CD14-positive monocyte (primary cell): ENCODE data around the gene XRCC2. TPM values are rescaled to one million over a fixed set of nuclear protein-coding genes. Genes with fewer than 3 reads are reported as not detected.

ENCODE experiments used
- DNase-seq, 3 donors: peaks; one replicate each; pipeline ENCODE4 v3.0.0-alpha.2; 2011 to 2022
- H2AFZ ChIP-seq: 2 replicates; pipeline ENCODE4 v1.6.0; 2012; ENCODE audit warnings: mild to moderate bottlenecking, low read depth, low read length, inconsistent platforms; ENCODE audit not compliant: insufficient read depth, poor library complexity, severe bottlenecking
- H3K27ac ChIP-seq, 2 donors: 1 replicate in 1 of 2; 2 replicates in 1 of 2; pipeline ENCODE4 v1.5.1; 2012 to 2013; ENCODE audit warnings: low read length in 2 of 2, control low read depth in 1 of 2, inconsistent platforms in 1 of 2, low read depth in 1 of 2, mild to moderate bottlenecking in 1 of 2
- H3K27me3 ChIP-seq, 2 donors: one replicate each; pipeline versions ENCODE4 v1.6.0 to v1.6.1; 2011 to 2013; ENCODE audit warnings: low read length in 2 of 2; ENCODE audit not compliant: control insufficient read depth in 2 of 2, insufficient read depth in 2 of 2
- H3K36me3 ChIP-seq, 2 donors: replicated peaks in 1 of 2; 1 replicate in 1 of 2; 2 replicates in 1 of 2; pipeline versions ENCODE4 v1.5.1 to v1.6.1; 2012 to 2013; ENCODE audit warnings: low read length in 2 of 2, control low read depth in 1 of 2, inconsistent platforms in 1 of 2, mild to moderate bottlenecking in 1 of 2; ENCODE audit not compliant: insufficient read depth in 2 of 2, control insufficient read depth in 1 of 2
- H3K4me1 ChIP-seq, 2 donors: 1 replicate in 1 of 2; 2 replicates in 1 of 2; pipeline versions ENCODE4 v1.5.1 to v1.6.1; 2012 to 2013; ENCODE audit warnings: low read length in 2 of 2, control low read depth in 1 of 2, inconsistent platforms in 1 of 2, mild to moderate bottlenecking in 1 of 2, moderate library complexity in 1 of 2; ENCODE audit not compliant: insufficient read depth in 2 of 2, control insufficient read depth in 1 of 2
- H3K4me2 ChIP-seq: replicated peaks from 2 replicates; pipeline ENCODE3; 2012; ENCODE audit warnings: low read length, moderate library complexity, mild to moderate bottlenecking; ENCODE audit not compliant: poor library complexity, severe bottlenecking; ENCODE audit errors: extremely low read depth
- H3K4me3 ChIP-seq, 3 experiments: fragments of 200-600 bp in 1 of 3; sonication (generic) in 1 of 3; replicated peaks in 1 of 3; 1 replicate in 2 of 3; 2 replicates in 1 of 3; pipeline ENCODE4 v1.5.1; 2011 to 2013; ENCODE audit warnings: low read length in 3 of 3, mild to moderate bottlenecking in 3 of 3, control low read depth in 2 of 3, low read depth in 2 of 3, inconsistent platforms in 1 of 3, moderate library complexity in 1 of 3
- H3K79me2 ChIP-seq: 2 replicates; pipeline ENCODE4 v1.6.0; 2012; ENCODE audit warnings: mild to moderate bottlenecking, control low read depth, inconsistent platforms, low read length, moderate library complexity; ENCODE audit not compliant: insufficient read depth
- H3K9ac ChIP-seq: 2 replicates; pipeline ENCODE4 v1.6.0; 2017; ENCODE audit warnings: low read length, mild to moderate bottlenecking; ENCODE audit not compliant: insufficient read depth, poor library complexity, severe bottlenecking
- H3K9me3 ChIP-seq, 2 donors: replicated peaks in 1 of 2; 1 replicate in 1 of 2; 2 replicates in 1 of 2; pipeline versions ENCODE4 v1.5.1 to v1.6.1; 2012 to 2013; ENCODE audit warnings: low read length in 2 of 2, control low read depth in 1 of 2; ENCODE audit not compliant: control insufficient read depth in 1 of 2, insufficient read depth in 1 of 2
- H4K20me1 ChIP-seq: 2 replicates; pipeline ENCODE4 v1.6.0; 2012; ENCODE audit warnings: mild to moderate bottlenecking, low read length, control low read depth, moderate library complexity; ENCODE audit not compliant: insufficient read depth
- H3K27ac Mint-ChIP-seq, 7 donors: one replicate each; pipeline ENCODE4 v1.8.0; 2020; ENCODE audit warnings: mild to moderate bottlenecking in 7 of 7, mixed read lengths in 7 of 7, moderate library complexity in 6 of 7, inconsistent platforms in 2 of 7
- H3K27me3 Mint-ChIP-seq, 3 donors: one replicate each; pipeline ENCODE4 v1.8.0; 2021 to 2022; ENCODE audit warnings: low read depth in 3 of 3, mild to moderate bottlenecking in 3 of 3, mixed read lengths in 3 of 3, moderate library complexity in 3 of 3, inconsistent platforms in 1 of 3
- H3K36me3 Mint-ChIP-seq, 2 donors: one replicate each; pipeline ENCODE4 v1.8.0; 2020; ENCODE audit warnings: mixed read lengths in 2 of 2, inconsistent platforms in 1 of 2, mild to moderate bottlenecking in 1 of 2
- H3K4me1 Mint-ChIP-seq: one replicate; pipeline ENCODE4 v1.8.0; 2020; ENCODE audit warnings: mild to moderate bottlenecking, mixed read lengths
- H3K4me3 Mint-ChIP-seq, 2 donors: one replicate each; pipeline ENCODE4 v1.8.0; 2020; ENCODE audit warnings: mild to moderate bottlenecking in 2 of 2, mixed read lengths in 2 of 2, moderate library complexity in 1 of 2
- H3K9me3 Mint-ChIP-seq, 7 donors: one replicate each; pipeline ENCODE4 v1.8.0; 2020 to 2022; ENCODE audit warnings: mixed read lengths in 7 of 7, mild to moderate bottlenecking in 6 of 7, moderate library complexity in 6 of 7, inconsistent platforms in 2 of 7
- WGBS: methylation state at CpG from one replicate; pipeline ENCODE4 v1.1.5; 2013; ENCODE audit warnings: missing lambda C conversion rate; ENCODE audit not compliant: insufficient coverage; 5-methylcytosine and 5-hydroxymethylcytosine counted together
- intact Hi-C, 2 donors: fragments of 100-400 bp; cut with micrococcal nuclease; formaldehyde crosslinking; loops; one replicate each; pipeline versions ENCODE4 v1.15.0 to v1.15.1; 2023
- polyA plus RNA-seq, 3 donors: library from polyadenylated mRNA; depleted of rRNA in 1 of 3; unstranded in 2 of 3; stranded (reverse) in 1 of 3; fragments of 300-500 nt in 2 of 3; fragments of >200 nt in 1 of 3; fragmentation: Illumina TruSeq in 2 of 3; gene quantifications; 1 replicate in 2 of 3; 2 replicates in 1 of 3; pipeline ENCODE4 v1.2.3, GENCODE V29; 2012 to 2021
- TF ChIP-seq, protein P1 (sequence below): fragments of 200-600 bp; IDR thresholded peaks from one replicate; pipeline ENCODE4 v1.8.0; 2022; ENCODE audit warnings: antibody characterized with exemption, mild to moderate bottlenecking

Gene XRCC2
- polyA plus RNA-seq, 3 donors = 0.03 to 0.05 TPM; not detected in 1

DNA sequence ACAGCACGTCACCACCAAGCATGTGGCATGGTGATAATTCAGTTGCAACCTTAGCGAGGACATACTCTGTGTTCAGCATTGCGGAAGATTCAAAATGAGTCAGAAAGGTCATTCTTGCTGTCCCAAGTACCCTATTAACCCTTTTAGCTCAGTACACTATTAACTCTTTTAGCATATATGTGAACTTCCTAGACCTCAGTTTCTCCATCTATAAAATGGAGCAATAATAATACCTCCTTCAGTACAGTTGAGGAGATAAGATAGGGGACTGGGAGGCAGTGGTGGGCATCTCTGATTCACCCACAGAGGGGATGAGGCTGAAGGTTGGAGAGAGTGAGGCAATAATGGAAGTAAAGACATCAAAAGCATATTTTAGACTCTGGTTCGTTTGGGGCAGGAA is 67.3 kb downstream of the XRCC2 start:
- 100% methylated on average over 2 of the region's 4 CpGs for WGBS
- Mint-ChIP-seq H3K4me1 (no peaks in the 10 kb centered on the region), H3K36me3 (no peaks in the 10 kb centered on the region), H3K9me3 (peaks cover 0 to 20% (median 12%) of the 10 kb centered on the region in 7 donors), H3K4me3 (no peak overlapping the region), H3K27me3 (peaks cover 1 to 8% (median 2%) of the 10 kb centered on the region in 3 donors), H3K27ac (no peak overlapping the region)
- Histone ChIP-seq H3K79me2 (no peaks in the 10 kb centered on the region), H3K27me3 (no peaks in the 10 kb centered on the region), H3K36me3 (no peaks in the 10 kb centered on the region), H3K27ac (no peak overlapping the region), H3K9me3 (peaks cover 0 to 10% of the 10 kb centered on the region in 2 donors), H3K4me3 (no peak overlapping the region), H2AFZ (no peak overlapping the region), H3K4me1 (no peaks in the 10 kb centered on the region), H3K4me2 (no peak overlapping the region), H4K20me1 (no peaks in the 10 kb centered on the region), H3K9ac (no peak overlapping the region)
- no peak for DNase-seq
- TF ChIP-seq, protein P1, sequence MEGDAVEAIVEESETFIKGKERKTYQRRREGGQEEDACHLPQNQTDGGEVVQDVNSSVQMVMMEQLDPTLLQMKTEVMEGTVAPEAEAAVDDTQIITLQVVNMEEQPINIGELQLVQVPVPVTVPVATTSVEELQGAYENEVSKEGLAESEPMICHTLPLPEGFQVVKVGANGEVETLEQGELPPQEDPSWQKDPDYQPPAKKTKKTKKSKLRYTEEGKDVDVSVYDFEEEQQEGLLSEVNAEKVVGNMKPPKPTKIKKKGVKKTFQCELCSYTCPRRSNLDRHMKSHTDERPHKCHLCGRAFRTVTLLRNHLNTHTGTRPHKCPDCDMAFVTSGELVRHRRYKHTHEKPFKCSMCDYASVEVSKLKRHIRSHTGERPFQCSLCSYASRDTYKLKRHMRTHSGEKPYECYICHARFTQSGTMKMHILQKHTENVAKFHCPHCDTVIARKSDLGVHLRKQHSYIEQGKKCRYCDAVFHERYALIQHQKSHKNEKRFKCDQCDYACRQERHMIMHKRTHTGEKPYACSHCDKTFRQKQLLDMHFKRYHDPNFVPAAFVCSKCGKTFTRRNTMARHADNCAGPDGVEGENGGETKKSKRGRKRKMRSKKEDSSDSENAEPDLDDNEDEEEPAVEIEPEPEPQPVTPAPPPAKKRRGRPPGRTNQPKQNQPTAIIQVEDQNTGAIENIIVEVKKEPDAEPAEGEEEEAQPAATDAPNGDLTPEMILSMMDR = no peak
- intact Hi-C loops = no loop called here

DNA sequence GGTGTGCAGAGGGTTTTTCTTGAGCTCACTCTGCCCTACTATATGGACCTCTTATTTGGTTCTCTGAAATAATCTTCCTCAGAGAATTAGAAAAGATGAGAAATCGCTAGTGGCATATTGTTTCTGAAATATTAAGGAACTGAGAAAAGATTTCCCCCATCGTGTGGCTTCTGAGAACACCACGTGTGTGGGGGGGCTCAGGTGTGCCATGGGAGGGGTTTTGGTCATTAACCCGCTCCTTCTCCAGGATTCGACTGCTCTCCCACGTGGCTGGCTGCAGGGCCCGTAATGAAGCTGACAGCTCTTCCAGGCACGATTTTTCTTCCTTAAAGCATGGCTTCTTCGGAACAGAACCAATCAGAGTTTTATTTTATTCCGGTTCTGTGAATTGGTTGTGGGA is 67.7 kb downstream of the XRCC2 start:
- no peak overlapping the region for H3K27ac ChIP-seq
- H3K36me3 ChIP-seq = no peaks in the 10 kb centered on the region

More for the DNA sequence above, 67.7 kb downstream of the XRCC2 start:
- Mint-ChIP-seq H3K27ac (no peak overlapping the region), H3K36me3 (no peaks in the 10 kb centered on the region), H3K4me1 (no peaks in the 10 kb centered on the region), H3K4me3 (no peak overlapping the region), H3K9me3 (peaks cover 0 to 16% (median 9%) of the 10 kb centered on the region in 7 donors), H3K27me3 (peaks cover 1 to 8% (median 4%) of the 10 kb centered on the region in 3 donors)
- intact Hi-C loops = no loop called here
- TF ChIP-seq, protein P1 = no peak
- Histone ChIP-seq H2AFZ (no peak overlapping the region), H3K9ac (no peak overlapping the region), H4K20me1 (no peaks in the 10 kb centered on the region), H3K27me3 (no peaks in the 10 kb centered on the region), H3K4me1 (no peaks in the 10 kb centered on the region), H3K79me2 (no peaks in the 10 kb centered on the region), H3K4me2 (no peak overlapping the region), H3K9me3 (peaks cover 0 to 10% of the 10 kb centered on the region in 2 donors), H3K4me3 (no peak overlapping the region)
- 56% methylated on average over 6 of the region's 10 CpGs for WGBS
- no peak for DNase-seq
